Type B pancreatic cell (in vitro differentiated cells): ENCODE results near the gene ZNF729. TPM values are rescaled to one million over a fixed set of nuclear protein-coding genes. Genes with fewer than 3 reads are reported as not detected.
"Not testable (repeated sequence)": the region's sequence is repeated elsewhere in the genome, so short reads cannot be mapped to it uniquely, and the experiment has no call there.

Source experiments
- DNase-seq: peaks from one replicate; pipeline ENCODE4 v3.0.0; 2021; ENCODE audit warnings: mixed read lengths; ENCODE audit not compliant: unreplicated experiment; ENCODE audit errors: extremely low spot score
- H3K27ac Mint-ChIP-seq: 2 replicates; pipeline ENCODE4 v1.8.0; 2021; ENCODE audit warnings: mild to moderate bottlenecking, mixed read lengths
- H3K27me3 Mint-ChIP-seq: 2 replicates; pipeline ENCODE4 v1.8.0; 2021; ENCODE audit warnings: mixed read lengths
- H3K36me3 Mint-ChIP-seq: 2 replicates; pipeline ENCODE4 v1.8.0; 2021; ENCODE audit warnings: mixed read lengths
- H3K4me1 Mint-ChIP-seq: one replicate; pipeline ENCODE4 v1.8.0; 2021; ENCODE audit warnings: mixed read lengths; ENCODE audit not compliant: unreplicated experiment
- H3K4me3 Mint-ChIP-seq: 2 replicates; pipeline ENCODE4 v1.8.0; 2021; ENCODE audit warnings: mild to moderate bottlenecking, mixed read lengths
- H3K9me3 Mint-ChIP-seq: 2 replicates; pipeline ENCODE4 v1.8.0; 2021; ENCODE audit warnings: mixed read lengths
- total RNA-seq: library from RNA; stranded (reverse); gene quantifications from 2 replicates; pipeline ENCODE4 v1.2.1, GENCODE V29; 2021; ENCODE audit warnings: low replicate concordance
- TF ChIP-seq, protein P1 (sequence below): fragments of 200-600 bp; sonication (generic); conservative IDR thresholded peaks from 2 replicates; pipeline ENCODE4 v1.5.0; 2021; ENCODE audit warnings: antibody characterized with exemption, mild to moderate bottlenecking

ZNF729 gene
- total RNA-seq, 1 donor from 2014 or later = not detected

DNA sequence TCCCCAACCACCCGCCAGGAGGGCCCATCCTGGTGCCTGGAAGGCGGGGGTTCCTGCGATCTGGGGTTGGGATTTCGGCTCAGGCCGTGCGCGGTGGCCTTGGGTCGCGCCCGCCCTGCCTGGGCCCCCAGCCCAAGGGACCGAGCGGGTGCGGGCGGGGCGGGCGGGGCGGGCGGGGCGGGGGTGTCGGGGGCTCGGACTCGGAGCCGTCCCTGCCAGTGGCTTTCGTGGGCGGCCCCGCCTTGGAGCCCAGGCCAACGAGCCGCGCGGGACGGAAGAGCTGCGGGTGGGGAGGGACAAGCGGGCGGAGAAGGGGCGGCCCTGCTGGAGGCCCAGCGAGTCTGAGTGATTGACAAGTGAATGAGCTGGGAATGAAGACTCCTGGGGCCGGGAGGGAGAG, 24.6 kb upstream of the ZNF729 start:
- Mint-ChIP-seq H3K27me3 (no peaks in the 10 kb centered on the region), H3K4me1 (no peaks in the 10 kb centered on the region), H3K9me3 (peaks cover 26% of the 10 kb centered on the region), H3K36me3 (no peaks in the 10 kb centered on the region), H3K27ac (no peak overlapping the region), H3K4me3 (no peak overlapping the region)
- TF ChIP-seq, protein P1, sequence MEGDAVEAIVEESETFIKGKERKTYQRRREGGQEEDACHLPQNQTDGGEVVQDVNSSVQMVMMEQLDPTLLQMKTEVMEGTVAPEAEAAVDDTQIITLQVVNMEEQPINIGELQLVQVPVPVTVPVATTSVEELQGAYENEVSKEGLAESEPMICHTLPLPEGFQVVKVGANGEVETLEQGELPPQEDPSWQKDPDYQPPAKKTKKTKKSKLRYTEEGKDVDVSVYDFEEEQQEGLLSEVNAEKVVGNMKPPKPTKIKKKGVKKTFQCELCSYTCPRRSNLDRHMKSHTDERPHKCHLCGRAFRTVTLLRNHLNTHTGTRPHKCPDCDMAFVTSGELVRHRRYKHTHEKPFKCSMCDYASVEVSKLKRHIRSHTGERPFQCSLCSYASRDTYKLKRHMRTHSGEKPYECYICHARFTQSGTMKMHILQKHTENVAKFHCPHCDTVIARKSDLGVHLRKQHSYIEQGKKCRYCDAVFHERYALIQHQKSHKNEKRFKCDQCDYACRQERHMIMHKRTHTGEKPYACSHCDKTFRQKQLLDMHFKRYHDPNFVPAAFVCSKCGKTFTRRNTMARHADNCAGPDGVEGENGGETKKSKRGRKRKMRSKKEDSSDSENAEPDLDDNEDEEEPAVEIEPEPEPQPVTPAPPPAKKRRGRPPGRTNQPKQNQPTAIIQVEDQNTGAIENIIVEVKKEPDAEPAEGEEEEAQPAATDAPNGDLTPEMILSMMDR = no peak
- no peak for DNase-seq

DNA sequence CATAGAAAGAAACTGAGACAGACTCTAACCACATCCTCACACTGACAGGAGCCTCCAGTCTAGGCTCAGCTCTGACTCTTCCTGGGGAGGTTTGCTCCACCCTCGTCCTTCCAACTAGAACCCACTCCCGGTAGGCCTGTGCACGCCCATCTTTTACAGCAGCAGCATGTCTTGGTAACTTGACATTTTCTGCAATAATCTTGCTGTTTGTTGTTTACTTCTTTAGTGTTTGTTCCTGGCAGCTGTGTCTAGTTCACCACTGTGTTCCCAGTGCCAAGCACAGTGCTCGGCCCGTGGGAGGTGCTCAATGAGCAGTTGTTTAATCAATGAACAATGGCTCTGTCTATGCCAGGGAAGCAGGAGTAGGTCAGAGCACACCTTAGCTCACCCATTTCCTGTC, 23.1 kb upstream of the ZNF729 start:
- Mint-ChIP-seq H3K36me3 (no peaks in the 10 kb centered on the region), H3K9me3 (peaks cover 27% of the 10 kb centered on the region)

DNA sequence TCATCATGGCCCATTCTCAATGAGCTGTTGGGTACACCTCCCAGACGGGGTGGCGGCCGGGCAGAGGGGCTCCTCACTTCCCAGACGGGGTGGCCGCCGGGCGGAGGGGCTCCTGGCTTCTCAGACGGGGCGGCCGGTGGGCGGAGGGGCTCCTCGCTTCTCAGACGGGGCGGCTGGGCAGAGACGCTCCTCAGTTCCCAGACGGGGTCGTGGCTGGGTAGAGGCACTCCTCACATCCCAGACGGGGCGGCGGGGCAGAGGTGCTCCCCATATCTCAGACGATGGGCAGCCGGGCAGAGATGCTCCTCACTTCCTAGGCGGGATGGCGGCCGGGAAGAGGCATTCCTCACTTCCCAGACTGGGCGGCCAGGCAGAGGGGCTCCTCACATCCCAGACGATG, 35.3 kb downstream of the ZNF729 start:
- H3K36me3 Mint-ChIP-seq, H3K4me3 Mint-ChIP-seq: not testable (repeated sequence)
- peaks cover 15% of the 10 kb centered on the region for H3K9me3 Mint-ChIP-seq

More for the DNA sequence above, 23.1 kb upstream of the ZNF729 start:
- Mint-ChIP-seq H3K4me1 (no peaks in the 10 kb centered on the region), H3K4me3 (no peak overlapping the region), H3K27me3 (no peaks in the 10 kb centered on the region), H3K27ac (no peak overlapping the region)
- TF ChIP-seq, protein P1 = no peak
- DNase-seq = no peak

DNA sequence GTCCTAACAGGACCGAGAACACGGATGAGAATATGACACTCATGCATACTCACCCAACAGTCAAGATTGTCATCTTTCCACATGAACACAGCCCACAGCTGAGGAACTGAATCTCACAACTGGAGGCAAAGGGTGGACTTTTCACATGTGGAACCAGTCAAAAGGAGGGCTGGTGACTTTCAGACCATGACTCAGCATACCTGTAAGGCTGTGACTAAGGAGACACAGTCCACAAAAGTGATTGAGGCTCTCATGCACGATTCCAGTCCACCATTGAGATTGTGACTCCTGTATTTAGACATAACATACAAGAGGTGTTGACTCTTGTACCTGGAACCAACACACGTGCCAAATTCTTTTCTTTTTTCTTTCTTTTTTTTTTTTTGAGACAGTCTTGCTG, 40.0 kb downstream of the ZNF729 start:
- no peak overlapping the region for H3K4me3 Mint-ChIP-seq
- no peak overlapping the region for H3K27ac Mint-ChIP-seq
- no peaks in the 10 kb centered on the region for H3K4me1 Mint-ChIP-seq
- H3K9me3 Mint-ChIP-seq = peaks cover 32% of the 10 kb centered on the region
- no peaks in the 10 kb centered on the region for H3K27me3 Mint-ChIP-seq
- H3K36me3 Mint-ChIP-seq = no peaks in the 10 kb centered on the region
- TF ChIP-seq, protein P1 = no peak
- no peak for DNase-seq

More for the DNA sequence above, 35.3 kb downstream of the ZNF729 start:
- DNase-seq, H3K27me3 Mint-ChIP-seq, H3K27ac Mint-ChIP-seq, H3K4me1 Mint-ChIP-seq: not testable (repeated sequence)

DNA sequence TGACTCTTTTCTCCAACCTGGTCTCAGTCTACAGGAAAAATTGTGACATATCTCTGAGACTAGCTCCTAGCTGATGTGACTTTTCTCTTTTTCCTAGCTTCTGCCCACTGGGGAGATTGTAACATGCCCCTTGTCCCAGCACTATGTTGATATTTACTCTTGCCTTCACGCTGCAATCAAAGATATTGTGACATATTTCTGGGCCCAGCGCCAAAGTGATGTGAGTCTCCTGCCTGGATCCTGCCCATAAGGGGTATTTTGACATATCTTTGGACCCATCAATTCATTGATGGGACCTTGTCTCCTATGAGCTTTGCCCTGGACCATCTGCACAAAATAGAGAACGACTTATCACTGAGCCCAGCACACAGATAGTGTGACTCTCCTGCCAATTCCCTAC, 41.1 kb downstream of the ZNF729 start:
- Mint-ChIP-seq H3K4me1 (no peaks in the 10 kb centered on the region), H3K27ac (no peak overlapping the region), H3K9me3 (peaks cover 35% of the 10 kb centered on the region), H3K27me3 (no peaks in the 10 kb centered on the region), H3K36me3 (no peaks in the 10 kb centered on the region), H3K4me3 (no peak overlapping the region)
- TF ChIP-seq, protein P1 = no peak
- DNase-seq = no peak

DNA sequence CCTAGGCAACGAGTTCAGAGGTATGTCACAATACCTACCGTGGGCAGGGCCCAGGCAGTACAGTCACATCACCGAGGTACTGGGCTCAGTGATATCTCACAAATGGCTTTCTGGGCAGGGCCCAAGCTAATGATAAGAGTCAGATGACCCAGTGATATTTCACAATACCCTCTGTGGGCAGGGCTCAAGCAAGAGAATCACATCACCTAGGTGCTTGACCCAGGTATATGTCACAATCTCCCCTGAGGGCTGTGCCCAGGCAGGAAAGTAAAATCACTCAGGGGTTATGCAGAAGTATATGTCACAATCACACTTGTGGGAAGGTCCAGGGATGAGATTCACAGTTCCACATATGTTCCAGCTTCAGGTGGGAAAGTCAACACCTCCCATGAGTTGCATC, 45.3 kb downstream of the ZNF729 start:
- no peaks in the 10 kb centered on the region for H3K4me1 Mint-ChIP-seq
- peaks cover 42% of the 10 kb centered on the region for H3K9me3 Mint-ChIP-seq
- no peaks in the 10 kb centered on the region for H3K27me3 Mint-ChIP-seq
- H3K4me3 Mint-ChIP-seq = no peak overlapping the region
- TF ChIP-seq, protein P1 = no peak
- H3K36me3 Mint-ChIP-seq = no peaks in the 10 kb centered on the region
- H3K27ac Mint-ChIP-seq = no peak overlapping the region
- no peak for DNase-seq
